ENCODE results near the gene ASMT.
A peak's percentile ranks its signal among the peaks of the same experiment; 100 is the strongest.
"Not testable (repeated sequence)": the region's sequence is repeated elsewhere in the genome, so short reads cannot be mapped to it uniquely, and the experiment has no call there.

ASMT gene

DNA sequence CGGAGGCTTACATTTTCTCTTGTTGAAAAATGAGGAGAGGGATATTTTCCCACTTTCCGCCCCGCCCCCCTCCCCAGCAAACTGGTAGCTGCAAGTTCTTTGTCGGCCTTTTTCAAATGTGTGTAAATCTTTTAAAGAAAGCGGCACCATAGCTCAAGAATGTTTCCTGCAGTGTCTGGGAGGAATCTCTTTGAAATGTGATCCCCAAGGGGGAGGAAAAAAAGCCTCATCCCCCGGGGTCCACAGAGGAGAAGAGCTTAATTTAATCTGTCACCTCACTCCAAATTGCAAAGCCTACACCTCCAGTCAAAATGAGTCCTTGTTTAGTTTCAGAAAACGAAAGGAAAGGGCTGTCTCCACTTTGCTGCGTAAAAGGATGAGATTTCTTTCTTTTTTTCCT is 34.8 kb downstream of the ASMT start:
- no peak for DNase-seq (ENCODE audit: low read depth)

DNA sequence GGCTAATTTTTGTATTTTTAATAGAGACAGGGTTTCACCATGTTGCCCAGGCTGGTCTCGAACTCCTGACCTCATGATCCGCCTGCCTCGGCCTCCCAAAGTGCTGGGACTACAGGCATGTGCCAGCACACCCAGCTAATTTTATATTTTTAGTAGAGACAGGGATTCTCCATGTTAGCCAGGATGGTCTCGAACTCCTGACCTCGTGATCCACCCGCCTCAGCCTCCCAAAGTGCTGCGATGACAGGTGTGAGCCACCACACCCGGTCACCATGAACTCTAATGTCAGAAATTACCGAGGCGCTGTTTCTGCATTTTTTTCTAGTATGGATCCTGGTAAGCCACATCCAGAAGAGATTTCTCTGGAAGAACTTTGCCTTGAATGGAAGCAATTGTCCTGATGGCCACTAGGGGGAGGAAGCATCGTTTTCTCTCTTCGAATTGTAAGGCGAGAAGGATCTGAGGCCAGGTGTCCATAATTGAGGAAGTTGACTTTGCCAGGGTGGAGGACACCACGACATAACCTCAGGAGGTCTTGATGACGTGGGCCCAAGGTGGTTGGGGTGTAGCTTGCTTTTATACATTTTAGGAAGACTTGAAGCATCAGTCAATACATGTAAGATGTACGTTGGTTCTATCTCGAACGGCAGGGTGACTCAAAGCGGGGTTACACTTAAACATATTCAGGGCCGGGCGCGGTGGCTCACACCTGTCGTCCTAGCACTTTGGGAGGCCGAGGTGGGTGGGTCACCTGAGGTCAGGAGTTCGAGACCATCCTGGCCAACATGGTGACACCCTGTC is 37.4 kb downstream of the ASMT start:
- not testable (repeated sequence) for DNase-seq (ENCODE audit: low read depth)

DNA sequence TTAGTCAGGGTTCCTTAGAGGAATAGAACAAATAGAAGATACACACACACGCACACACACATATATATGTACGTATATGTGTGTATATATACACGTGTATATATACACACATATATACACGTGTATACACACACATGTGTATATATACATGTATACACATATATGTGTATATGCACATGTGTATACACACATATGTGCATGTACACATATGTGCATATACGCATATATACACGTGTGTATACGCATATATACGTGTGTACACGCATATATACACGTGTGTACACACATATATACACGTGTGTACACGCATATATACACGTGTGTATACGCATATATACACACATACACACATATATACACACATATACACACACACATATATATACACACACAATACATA is 41.5 kb downstream of the ASMT start:
- no peak for DNase-seq (ENCODE audit: low read depth)

GRCh38 chrX:1657367-1658070 is 42.7 kb downstream of the ASMT start:
- DNase-seq (ENCODE audit: low read depth) = peak; percentile 43

GRCh38 chrX:1658071-1658491 is 43.2 kb downstream of the ASMT start:
- DNase-seq (ENCODE audit: low read depth) = no peak

DNA sequence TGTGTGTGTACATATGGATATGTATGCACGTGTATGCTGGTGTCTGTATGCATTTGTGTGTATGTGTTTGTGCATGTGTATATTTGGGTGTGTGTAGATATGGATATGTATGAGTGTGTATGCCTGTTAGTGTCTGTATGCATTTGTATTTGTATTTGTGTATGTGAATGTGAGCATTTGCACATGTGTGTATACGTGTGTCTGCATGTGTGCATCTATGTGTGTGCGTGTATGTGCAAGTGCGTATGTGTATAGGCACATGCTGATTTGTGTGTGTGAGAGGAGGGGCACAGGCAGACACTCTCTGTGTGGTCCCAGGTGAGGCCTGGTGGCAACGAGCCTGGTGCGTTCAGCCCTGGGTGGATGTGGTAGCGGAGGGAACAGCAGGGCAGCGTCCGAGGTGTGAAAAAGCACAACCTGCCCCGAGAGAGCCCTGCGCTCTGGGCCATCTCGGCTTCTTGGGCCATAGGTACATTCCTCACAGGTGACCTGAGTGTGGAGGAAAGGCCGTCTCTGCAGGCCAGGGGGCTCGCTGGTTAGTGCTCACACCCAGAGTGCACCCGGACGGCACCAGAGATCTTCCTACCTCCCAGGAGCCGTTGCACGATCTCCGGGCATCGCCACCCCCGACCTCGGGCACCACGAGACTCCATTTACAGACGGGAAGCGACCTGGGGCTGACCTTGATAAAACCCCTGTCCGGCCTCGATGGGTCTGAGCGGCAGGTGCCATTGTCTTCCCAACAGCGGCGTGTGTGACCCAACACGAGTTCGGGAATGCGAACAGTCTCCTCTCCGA is 45.0 kb downstream of the ASMT start:
- no peak for DNase-seq (ENCODE audit: low read depth)

- peak; percentile 85 for DNase-seq (ENCODE audit: low read depth)
Observed at GRCh38 chrX:1661048-1661921, 46.4 kb downstream of the ASMT start.

- DNase-seq (ENCODE audit: low read depth) = no peak
Observed at GRCh38 chrX:1661922-1662221, 47.0 kb downstream of the ASMT start.

DNA sequence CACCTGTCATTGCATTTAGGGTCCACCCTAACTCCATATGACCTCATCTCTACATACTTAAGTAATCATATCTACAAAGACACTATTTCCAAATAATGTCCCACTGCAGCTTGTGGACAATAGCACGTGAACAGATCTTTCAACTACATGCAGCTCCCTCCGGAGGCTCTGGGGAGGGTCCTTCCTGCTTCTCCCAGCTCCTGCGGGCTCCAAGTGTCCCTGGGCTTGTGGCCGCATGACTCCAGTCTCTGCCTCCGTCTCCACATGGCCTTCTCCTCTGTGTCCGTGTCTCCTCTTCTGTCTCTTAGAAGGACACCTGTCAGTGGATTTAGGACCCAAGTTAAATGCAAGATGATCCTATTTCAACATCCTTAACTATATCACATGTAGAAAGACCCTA is 52.7 kb downstream of the ASMT start:
- DNase-seq (ENCODE audit: low read depth) = no peak

DNA sequence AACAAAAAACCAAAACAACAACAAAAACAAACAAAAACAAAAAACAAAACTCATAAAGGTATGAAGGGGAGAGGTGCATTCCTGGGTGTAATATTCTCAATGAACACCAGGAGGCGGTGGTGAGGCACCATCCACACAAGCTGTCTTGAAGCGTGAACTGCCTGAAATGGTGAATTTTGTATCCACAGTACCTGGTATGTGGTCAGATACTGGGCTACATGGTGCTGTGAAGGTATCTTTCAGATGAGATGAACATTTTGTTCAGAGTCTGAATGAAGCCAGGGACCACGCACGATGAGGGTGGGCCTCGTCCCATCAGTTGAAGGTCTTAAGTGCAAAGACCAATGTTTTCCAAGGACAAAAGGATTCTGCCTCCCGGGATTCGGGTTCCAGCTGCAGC is 58.5 kb downstream of the ASMT start:
- DNase-seq (ENCODE audit: low read depth) = no peak

DNA sequence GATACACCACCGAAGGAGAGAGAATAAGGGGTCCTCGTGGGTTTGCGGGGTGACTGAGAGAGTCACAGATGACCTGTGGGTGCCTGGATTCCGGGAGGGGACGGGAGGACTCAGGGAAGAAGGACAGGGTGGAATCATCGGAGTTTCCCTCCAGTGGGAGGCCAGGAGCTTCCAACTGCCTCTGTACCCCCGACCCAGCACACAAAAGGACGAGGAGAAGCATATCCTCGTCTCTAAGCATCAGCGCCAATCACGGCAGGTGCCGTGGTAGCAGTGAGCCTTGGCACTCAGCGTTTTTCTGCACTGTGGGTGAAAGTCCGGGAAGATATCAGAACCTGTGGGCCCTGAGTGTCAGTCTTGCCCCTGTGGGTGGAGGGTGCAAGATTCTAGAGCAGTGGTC is 62.0 kb downstream of the ASMT start:
- no peak for DNase-seq (ENCODE audit: low read depth)

- DNase-seq (ENCODE audit: low read depth) = peak; percentile 36
Observed at GRCh38 chrX:1679238-1679637, 64.4 kb downstream of the ASMT start.

- no peak for DNase-seq (ENCODE audit: low read depth)
Observed at GRCh38 chrX:1681439-1681838, 66.6 kb downstream of the ASMT start.

DNA sequence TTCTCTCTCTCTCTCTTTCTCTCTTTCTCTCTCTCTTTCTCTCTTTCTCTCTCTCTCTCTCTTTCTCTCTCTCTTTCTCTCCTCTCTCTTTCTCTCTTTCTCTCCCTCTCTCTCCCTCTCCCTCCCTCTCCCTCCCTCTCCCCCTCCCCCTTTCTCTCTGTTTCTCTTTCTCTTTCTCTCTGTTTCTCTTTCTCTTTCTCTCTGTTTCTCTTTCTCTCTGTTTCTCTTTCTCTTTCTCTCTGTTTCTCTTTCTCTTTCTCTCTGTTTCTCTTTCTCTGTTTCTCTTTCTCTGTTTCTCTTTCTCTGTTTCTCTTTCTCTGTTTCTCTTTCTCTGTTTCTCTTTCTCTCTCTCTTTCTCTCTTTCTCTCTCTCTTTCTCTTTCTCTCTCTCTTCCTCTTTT is 67.0 kb downstream of the ASMT start:
- not testable (repeated sequence) for DNase-seq (ENCODE audit: low read depth)

DNA sequence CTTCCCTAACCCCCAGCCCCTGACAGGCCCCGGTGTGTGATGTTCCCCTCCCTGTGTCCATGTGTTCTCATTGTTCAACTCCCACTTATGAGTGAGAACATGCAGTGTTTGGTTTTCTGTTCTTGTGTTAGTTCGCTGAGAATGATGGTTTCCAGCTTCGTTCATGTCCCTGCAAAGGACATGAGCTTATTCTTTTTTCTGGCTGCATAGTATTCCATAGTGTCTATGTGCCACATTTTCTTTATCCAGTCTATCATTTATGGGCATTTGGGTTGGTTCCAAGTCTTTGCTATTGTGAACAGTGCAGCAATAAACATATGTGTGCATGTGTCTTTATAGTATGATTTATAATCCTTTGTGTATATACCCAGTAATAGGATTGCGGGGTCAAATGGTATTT is 67.6 kb downstream of the ASMT start:
- not testable (repeated sequence) for DNase-seq (ENCODE audit: low read depth)

GRCh38 chrX:1684883-1685282 is 70.0 kb downstream of the ASMT start:
- not testable (repeated sequence) for DNase-seq (ENCODE audit: low read depth)

DNA sequence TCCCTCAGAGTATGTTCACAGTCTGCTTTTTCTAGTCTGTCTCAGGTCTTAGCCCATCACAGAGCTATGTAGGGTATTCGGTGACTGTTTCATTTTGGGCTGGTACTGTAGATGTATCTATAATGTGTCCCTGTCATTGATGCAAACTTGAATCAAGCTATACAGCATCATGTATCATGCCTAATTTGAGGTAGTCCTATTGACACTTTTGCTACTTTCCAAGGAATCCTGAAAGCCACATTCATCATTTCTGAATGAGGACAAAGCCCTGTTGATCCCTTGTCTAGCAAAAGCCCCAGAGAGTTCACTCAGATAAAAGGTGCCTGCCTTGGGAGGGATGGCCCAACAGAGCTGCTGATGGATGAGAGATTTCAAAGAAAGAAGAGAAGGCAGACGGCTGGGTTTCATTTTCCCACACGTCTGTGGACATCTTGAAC is 70.6 kb downstream of the ASMT start:
- DNase-seq (ENCODE audit: low read depth) = not testable (repeated sequence)

DNA sequence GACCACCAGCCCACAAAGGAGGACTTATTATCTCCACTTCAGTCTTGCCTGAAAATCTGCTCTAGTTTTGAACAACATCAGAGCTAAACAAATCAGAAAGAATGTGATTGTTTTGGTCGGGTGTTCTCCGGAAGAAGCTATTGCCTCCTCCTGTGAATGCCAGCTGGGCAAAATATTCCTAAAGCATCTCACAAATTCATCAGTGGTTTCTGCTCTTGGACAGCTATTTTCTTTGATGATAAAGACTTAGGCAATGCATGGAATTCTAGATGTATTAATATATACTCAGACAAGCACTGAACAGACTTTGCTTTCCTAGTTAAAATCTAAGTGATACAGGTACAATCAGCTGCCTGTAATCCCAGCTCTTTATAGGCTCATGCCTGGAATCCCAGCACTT is 71.8 kb downstream of the ASMT start:
- no peak for DNase-seq (ENCODE audit: low read depth)

Data from activated T-cell treated with anti-CD3 and anti-CD28 coated beads for 48 hours (primary cell).